Panc1 (cell line): ENCODE results near the gene POC1B. TPM values are rescaled to one million over a fixed set of nuclear protein-coding genes. Genes with fewer than 3 reads are reported as not detected.

Experiments
- ATAC-seq: fragments of 200-7000 bp; cut with Tn5 transposase; 2 replicates; pipeline ENCODE4 v1.9.1; 2020; ENCODE audit warnings: mild to moderate bottlenecking, moderate library complexity
- BruUV-seq: library from RNA; stranded (reverse); fragments of 400-500 nt; replicated peaks from 2 replicates; lab custom pipeline; 2021; lab: Mats Ljungman, UMichigan
- CTCF ChIA-PET: fragments of 300-600 bp; sonication (Branson Sonifier 250); formaldehyde crosslinking; loops from one replicate; lab custom pipeline; 2022; ENCODE audit warnings: antibody characterized with exemption; lab: Charles Lee
- POLR2A ChIA-PET: fragments of 300-600 bp; sonication (Branson Sonifier 250); formaldehyde crosslinking; loops from one replicate; lab custom pipeline; 2022; ENCODE audit warnings: antibody characterized with exemption; lab: Charles Lee
- DNase-seq: peaks from one replicate; pipeline ENCODE4 v3.0.0-alpha.2; 2010; ENCODE audit warnings: low read depth, low spot score
- H3K27ac ChIP-seq: 2 replicates; pipeline ENCODE4 v1.5.1; 2011; ENCODE audit warnings: mild to moderate bottlenecking, low read length, inconsistent platforms
- H3K27me3 ChIP-seq: fragments of 200-500 bp; sonication (Bioruptor generic); 2 replicates; pipeline ENCODE4 v1.6.0; 2014; ENCODE audit warnings: low read length, inconsistent platforms; ENCODE audit not compliant: control insufficient read depth, insufficient read depth
- H3K36me3 ChIP-seq: fragments of 200-500 bp; sonication (Bioruptor generic); 2 replicates; pipeline ENCODE4 v1.5.1; 2014; ENCODE audit warnings: inconsistent platforms, mild to moderate bottlenecking, low read length, moderate library complexity; ENCODE audit not compliant: control insufficient read depth, insufficient read depth
- H3K4me1 ChIP-seq: 2 replicates; pipeline ENCODE4 v1.5.1; 2011; ENCODE audit warnings: inconsistent platforms, mild to moderate bottlenecking, low read length, moderate library complexity; ENCODE audit not compliant: control insufficient read depth, insufficient read depth
- H3K4me3 ChIP-seq, 2 experiments: 2 replicates each; pipeline ENCODE4 v1.5.1; 2011 to 2012; ENCODE audit warnings: low read depth in 2 of 2, low read length in 2 of 2, mild to moderate bottlenecking in 2 of 2, inconsistent platforms in 1 of 2, moderate library complexity in 1 of 2
- H3K9me3 ChIP-seq: fragments of 200-500 bp; sonication (Bioruptor generic); 2 replicates; pipeline ENCODE4 v1.5.1; 2014; ENCODE audit warnings: low read depth, mild to moderate bottlenecking, inconsistent platforms, low read length, moderate library complexity; ENCODE audit not compliant: control insufficient read depth, insufficient read depth
- POLR2AphosphoS5 ChIP-seq: IDR thresholded peaks from 2 replicates; pipeline ENCODE4 v1.6.1; 2012; ENCODE audit warnings: mild to moderate bottlenecking, low read depth, low read length, moderate library complexity
- SIN3A ChIP-seq: IDR thresholded peaks from 2 replicates; pipeline ENCODE4 v1.6.1; 2012; ENCODE audit warnings: low read depth, mild to moderate bottlenecking, low read length, moderate library complexity, borderline replicate concordance; ENCODE audit not compliant: insufficient read depth
- TCF7L2 ChIP-seq: IDR thresholded peaks from 2 replicates; pipeline ENCODE4 v1.6.1; 2011; ENCODE audit warnings: mild to moderate bottlenecking, low read depth, low read length, inconsistent platforms
- in situ Hi-C: cut with HindIII; loops from 2 replicates; pipeline ENCODE4 v1.10.0; 2016; ENCODE audit warnings: low sequenced_read_pairs, low pct_unique_long_range_greater_than_20kb
- intact Hi-C: fragments of 100-400 bp; cut with micrococcal nuclease; formaldehyde crosslinking; loops from one replicate; pipeline ENCODE4 v1.10.0; 2022; ENCODE audit not compliant: unreplicated experiment
- total RNA-seq: library from RNA; stranded (reverse); gene quantifications from one replicate; pipeline ENCODE4 v1.2.1, GENCODE V29; 2021; ENCODE audit not compliant: unreplicated experiment
- TF ChIP-seq, protein P1 (sequence below): fragments of 450-650 bp; IDR thresholded peaks from 2 replicates; pipeline ENCODE4 v1.5.1; 2017; ENCODE audit warnings: mild to moderate bottlenecking
- TF ChIP-seq, protein P2 (sequence below), 2 experiments: IDR thresholded peaks; 2 replicates each; pipeline ENCODE4 v1.6.1; 2011 to 2012; ENCODE audit warnings: low read depth in 2 of 2, control low read depth in 1 of 2, low read length in 1 of 2, mild to moderate bottlenecking in 1 of 2, moderate library complexity in 1 of 2; ENCODE audit not compliant: insufficient read depth in 1 of 2

POC1B gene
- total RNA-seq, 1 experiment from 2014 or later = 7.3 TPM

DNA sequence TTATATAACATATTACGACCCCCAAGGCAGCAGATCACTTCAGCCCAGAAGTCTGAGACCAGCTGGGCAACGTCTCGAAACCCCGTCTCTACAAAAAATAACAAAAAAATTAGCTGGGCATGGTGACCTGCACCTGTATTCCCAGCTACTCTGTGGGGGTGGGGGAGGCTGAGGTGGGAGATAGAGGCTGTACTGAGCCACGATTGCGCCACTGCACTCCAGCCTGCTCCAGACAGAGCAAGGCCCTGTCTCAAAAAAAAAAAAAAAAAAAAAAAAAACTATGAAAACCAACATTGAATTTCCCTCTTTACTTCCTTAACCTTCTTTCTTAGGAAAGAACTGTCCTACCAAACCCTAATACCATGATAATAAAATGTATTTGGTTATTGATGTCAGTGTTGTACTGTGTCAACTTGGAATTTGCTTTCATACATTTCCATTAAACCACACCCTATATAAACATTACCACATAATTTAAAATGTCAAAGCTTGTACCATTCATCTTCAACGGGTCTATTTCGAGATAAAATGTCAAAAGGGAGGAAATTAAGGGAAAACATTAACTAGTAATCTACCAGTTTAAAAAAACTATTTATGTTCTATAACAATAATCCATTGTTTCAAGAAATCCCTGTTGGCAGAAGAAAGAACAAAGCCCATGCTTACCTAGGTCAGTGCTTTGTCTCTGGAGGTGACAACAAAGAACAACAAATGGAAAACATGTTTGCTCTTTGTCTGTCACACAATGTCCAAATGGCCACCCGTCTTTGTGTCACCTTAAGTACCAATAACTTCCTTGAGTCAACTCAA, 18.6 kb downstream of the POC1B start:
- DNase-seq (no peak), ATAC-seq (no peak)
- in situ Hi-C loops = no loop called here
- BruUV-seq = no TSS peak
- H3K9me3 ChIP-seq = no peaks in the 10 kb centered on the region
- ChIA-PET POLR2A (no interaction called here), CTCF (no interaction called here)
- no peak overlapping the region for H3K4me3 ChIP-seq
- TF ChIP-seq SIN3A = no peak
- TF ChIP-seq, protein P1, sequence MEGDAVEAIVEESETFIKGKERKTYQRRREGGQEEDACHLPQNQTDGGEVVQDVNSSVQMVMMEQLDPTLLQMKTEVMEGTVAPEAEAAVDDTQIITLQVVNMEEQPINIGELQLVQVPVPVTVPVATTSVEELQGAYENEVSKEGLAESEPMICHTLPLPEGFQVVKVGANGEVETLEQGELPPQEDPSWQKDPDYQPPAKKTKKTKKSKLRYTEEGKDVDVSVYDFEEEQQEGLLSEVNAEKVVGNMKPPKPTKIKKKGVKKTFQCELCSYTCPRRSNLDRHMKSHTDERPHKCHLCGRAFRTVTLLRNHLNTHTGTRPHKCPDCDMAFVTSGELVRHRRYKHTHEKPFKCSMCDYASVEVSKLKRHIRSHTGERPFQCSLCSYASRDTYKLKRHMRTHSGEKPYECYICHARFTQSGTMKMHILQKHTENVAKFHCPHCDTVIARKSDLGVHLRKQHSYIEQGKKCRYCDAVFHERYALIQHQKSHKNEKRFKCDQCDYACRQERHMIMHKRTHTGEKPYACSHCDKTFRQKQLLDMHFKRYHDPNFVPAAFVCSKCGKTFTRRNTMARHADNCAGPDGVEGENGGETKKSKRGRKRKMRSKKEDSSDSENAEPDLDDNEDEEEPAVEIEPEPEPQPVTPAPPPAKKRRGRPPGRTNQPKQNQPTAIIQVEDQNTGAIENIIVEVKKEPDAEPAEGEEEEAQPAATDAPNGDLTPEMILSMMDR = no peak
- TF ChIP-seq, protein P2, sequence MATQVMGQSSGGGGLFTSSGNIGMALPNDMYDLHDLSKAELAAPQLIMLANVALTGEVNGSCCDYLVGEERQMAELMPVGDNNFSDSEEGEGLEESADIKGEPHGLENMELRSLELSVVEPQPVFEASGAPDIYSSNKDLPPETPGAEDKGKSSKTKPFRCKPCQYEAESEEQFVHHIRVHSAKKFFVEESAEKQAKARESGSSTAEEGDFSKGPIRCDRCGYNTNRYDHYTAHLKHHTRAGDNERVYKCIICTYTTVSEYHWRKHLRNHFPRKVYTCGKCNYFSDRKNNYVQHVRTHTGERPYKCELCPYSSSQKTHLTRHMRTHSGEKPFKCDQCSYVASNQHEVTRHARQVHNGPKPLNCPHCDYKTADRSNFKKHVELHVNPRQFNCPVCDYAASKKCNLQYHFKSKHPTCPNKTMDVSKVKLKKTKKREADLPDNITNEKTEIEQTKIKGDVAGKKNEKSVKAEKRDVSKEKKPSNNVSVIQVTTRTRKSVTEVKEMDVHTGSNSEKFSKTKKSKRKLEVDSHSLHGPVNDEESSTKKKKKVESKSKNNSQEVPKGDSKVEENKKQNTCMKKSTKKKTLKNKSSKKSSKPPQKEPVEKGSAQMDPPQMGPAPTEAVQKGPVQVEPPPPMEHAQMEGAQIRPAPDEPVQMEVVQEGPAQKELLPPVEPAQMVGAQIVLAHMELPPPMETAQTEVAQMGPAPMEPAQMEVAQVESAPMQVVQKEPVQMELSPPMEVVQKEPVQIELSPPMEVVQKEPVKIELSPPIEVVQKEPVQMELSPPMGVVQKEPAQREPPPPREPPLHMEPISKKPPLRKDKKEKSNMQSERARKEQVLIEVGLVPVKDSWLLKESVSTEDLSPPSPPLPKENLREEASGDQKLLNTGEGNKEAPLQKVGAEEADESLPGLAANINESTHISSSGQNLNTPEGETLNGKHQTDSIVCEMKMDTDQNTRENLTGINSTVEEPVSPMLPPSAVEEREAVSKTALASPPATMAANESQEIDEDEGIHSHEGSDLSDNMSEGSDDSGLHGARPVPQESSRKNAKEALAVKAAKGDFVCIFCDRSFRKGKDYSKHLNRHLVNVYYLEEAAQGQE (IDR thresholded peaks at IDR 0.05; ENCODE audit: insufficient read depth in 1 of 2, low read depth in 2 of 2, low read length in 1 of 2) = no peak
- no peaks in the 10 kb centered on the region for H3K36me3 ChIP-seq
- H3K27ac ChIP-seq = no peak overlapping the region
- intact Hi-C loops = no loop called here
- H3K27me3 ChIP-seq = no peaks in the 10 kb centered on the region
- H3K4me1 ChIP-seq = no peaks in the 10 kb centered on the region

DNA sequence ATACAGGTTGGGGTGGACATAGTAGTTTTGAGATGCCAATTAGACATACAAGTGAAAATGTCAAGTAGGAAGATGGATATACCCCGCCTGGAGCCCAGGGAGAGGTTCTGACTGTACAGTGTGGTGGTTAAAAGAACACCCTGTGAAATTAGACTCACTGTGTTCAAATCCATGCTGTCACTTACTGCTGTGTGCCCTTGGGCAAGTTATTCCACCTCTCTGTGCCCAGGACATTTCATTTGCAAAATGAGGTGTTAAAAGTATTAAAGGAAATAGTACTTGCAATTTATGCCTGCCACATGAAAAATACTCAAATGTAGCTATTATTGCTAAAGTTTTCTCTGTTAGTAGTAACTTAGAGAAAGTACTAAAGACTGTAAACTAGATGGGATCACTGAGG, 19.8 kb downstream of the POC1B start:
- no TSS peak for BruUV-seq
- Histone ChIP-seq H3K36me3 (no peaks in the 10 kb centered on the region), H3K9me3 (no peaks in the 10 kb centered on the region), H3K27ac (no peak overlapping the region), H3K4me1 (no peaks in the 10 kb centered on the region), H3K27me3 (no peaks in the 10 kb centered on the region), H3K4me3 (no peak overlapping the region)
- DNase-seq (no peak), ATAC-seq (no peak)
- intact Hi-C loops (no loop called here), in situ Hi-C loops (no loop called here)
- CTCF ChIA-PET = no interaction called here
- TF ChIP-seq POLR2AphosphoS5 (no peak), TCF7L2 (no peak), SIN3A (no peak)
- TF ChIP-seq, protein P2 (IDR thresholded peaks at IDR 0.05; ENCODE audit: insufficient read depth in 1 of 2, low read depth in 2 of 2, low read length in 1 of 2) = no peak
- TF ChIP-seq, protein P1 = no peak
- POLR2A ChIA-PET = no interaction called here
